HepG2 (cell line): ENCODE results near the gene EPB41L1. TPM values are rescaled to one million over a fixed set of nuclear protein-coding genes. Genes with fewer than 3 reads are reported as not detected.

ENCODE experiments used
- EEA1 ChIP-seq: sonication (generic); formaldehyde crosslinking; IDR thresholded peaks from 2 replicates; pipeline ENCODE4 v1.5.1; 2020; ENCODE audit warnings: mild to moderate bottlenecking, missing genetic modification reagents, borderline replicate concordance
- HCFC1 ChIP-seq: fragments of 150-350 bp; IDR thresholded peaks from 2 replicates; pipeline ENCODE4 v1.6.1; 2014; ENCODE audit warnings: low read depth, low read length
- HNRNPL ChIP-seq: fragments of 200-400 bp; formaldehyde crosslinking; IDR thresholded peaks from 2 replicates; pipeline ENCODE4 v1.6.1; 2017; ENCODE audit warnings: mild to moderate bottlenecking, low read depth, low read length
- MXD1 ChIP-seq: sonication (generic); formaldehyde crosslinking; IDR thresholded peaks from 2 replicates; pipeline ENCODE4 v1.4.0; 2020; ENCODE audit warnings: mild to moderate bottlenecking, missing genetic modification reagents
- NFAT5 ChIP-seq: sonication (generic); formaldehyde crosslinking; IDR thresholded peaks from 2 replicates; pipeline ENCODE4 v1.4.0; 2020; ENCODE audit warnings: missing genetic modification reagents
- NFKBIZ ChIP-seq: IDR thresholded peaks from 2 replicates; pipeline ENCODE4 v1.6.1; 2018; ENCODE audit warnings: missing genetic modification reagents, missing compliant biosample characterization
- NFRKB ChIP-seq: fragments of 450-650 bp; IDR thresholded peaks from 2 replicates; pipeline ENCODE4 v1.6.1; 2017
- ZBTB46 ChIP-seq: sonication (generic); formaldehyde crosslinking; IDR thresholded peaks from 2 replicates; pipeline ENCODE4 v1.4.0; 2020; ENCODE audit warnings: mild to moderate bottlenecking, missing genetic modification reagents, borderline replicate concordance
- ZBTB7A ChIP-seq: sonication (generic); formaldehyde crosslinking; IDR thresholded peaks from 2 replicates; pipeline ENCODE4 v1.8.0; 2022; ENCODE audit warnings: mild to moderate bottlenecking, missing genetic modification reagents
- ZMAT3 ChIP-seq: sonication (generic); formaldehyde crosslinking; conservative IDR thresholded peaks from 2 replicates; pipeline ENCODE4 v1.7.0; 2021; ENCODE audit warnings: missing genetic modification reagents
- ZNF10 ChIP-seq: sonication (generic); formaldehyde crosslinking; IDR thresholded peaks from 2 replicates; pipeline ENCODE4 v1.4.0; 2020; ENCODE audit warnings: mild to moderate bottlenecking, low read depth, missing genetic modification reagents, borderline replicate concordance
- ZNF335 ChIP-seq: sonication (generic); formaldehyde crosslinking; IDR thresholded peaks from 2 replicates; pipeline ENCODE4 v1.4.0; 2020; ENCODE audit warnings: missing genetic modification reagents
- ZNF558 ChIP-seq: sonication (generic); formaldehyde crosslinking; IDR thresholded peaks from 2 replicates; pipeline ENCODE4 v1.9.0; 2022; ENCODE audit warnings: mild to moderate bottlenecking, missing genetic modification reagents, borderline replicate concordance
- ZNF577 ChIP-seq: sonication (generic); formaldehyde crosslinking; IDR thresholded peaks from 2 replicates; pipeline ENCODE4 v1.4.0; 2020; ENCODE audit warnings: mild to moderate bottlenecking, low read depth, missing genetic modification reagents, borderline replicate concordance
- ZNF605 ChIP-seq: sonication (generic); formaldehyde crosslinking; IDR thresholded peaks from 2 replicates; pipeline ENCODE4 v1.8.0; 2022; ENCODE audit warnings: mild to moderate bottlenecking, missing genetic modification reagents
- ZNF761 ChIP-seq: sonication (generic); formaldehyde crosslinking; conservative IDR thresholded peaks from 2 replicates; pipeline ENCODE4 v1.4.0; 2020; ENCODE audit warnings: mild to moderate bottlenecking, missing genetic modification reagents
- ZNF768 ChIP-seq: sonication (generic); formaldehyde crosslinking; IDR thresholded peaks from 2 replicates; pipeline ENCODE4 v1.4.0; 2020; ENCODE audit warnings: missing genetic modification reagents
- ZNF883 ChIP-seq: sonication (generic); formaldehyde crosslinking; IDR thresholded peaks from 2 replicates; pipeline ENCODE4 v1.5.1; 2020; ENCODE audit warnings: mild to moderate bottlenecking, missing genetic modification reagents; ENCODE audit errors: not compliant biosample characterization
- polyA plus RNA-seq, 8 experiments: library from polyadenylated mRNA; depleted of rRNA in 3 of 8; stranded (reverse) in 7 of 8; unstranded in 1 of 8; fragments of >200 nt; fragmentation: Illumina TruSeq in 4 of 8; extraction: Trizol in 4 of 8; gene quantifications; 2 replicates each; pipeline versions ENCODE4 v1.2.1 to v1.2.3, GENCODE V29; 2011 to 2016; ENCODE audit warnings: low read depth in 4 of 8, missing spikeins in 1 of 8, mixed read lengths in 1 of 8; ENCODE audit not compliant: insufficient read depth in 1 of 8
- total RNA-seq, 5 experiments: library from RNA; depleted of rRNA; stranded (reverse); fragments of >200 nt; fragmentation: Illumina TruSeq; extraction: Trizol; gene quantifications; 2 replicates each; pipeline ENCODE4 v1.2.3, GENCODE V29; 2016; ENCODE audit warnings: low read depth in 1 of 5

The EPB41L1 gene
- total and polyA plus RNA-seq, 2 of the 13 experiments (the other 11 are each of a cell fraction or from before 2014, with no cell fraction given): 16.7 to 39.0 TPM

- TF ChIP-seq NFAT5 (CRISPR knock-in tag) (no peak), ZNF761 (0 out of 2 replicates have a peak, but pooled peaks have one; percentile 42), NFKBIZ (CRISPR knock-in tag) (peak; percentile 93), ZBTB7A (peak; percentile 69; the same call in 1 of the 2 replicates), ZNF10 (no peak), ZNF883 (CRISPR knock-in tag) (peak; percentile 90), NFRKB (no peak), HCFC1 (no peak), ZNF768 (CRISPR knock-in tag) (no peak), MXD1 (CRISPR knock-in tag) (no peak), ZNF335 (CRISPR knock-in tag) (no peak; the same call in 1 of the 2 replicates), ZMAT3 (CRISPR knock-in tag) (peak; percentile 98), HNRNPL (no peak), ZNF558 (no peak), ZNF577 (no peak), ZBTB46 (CRISPR knock-in tag) (no peak), ZNF605 (CRISPR knock-in tag) (peak; percentile 50), EEA1 (CRISPR knock-in tag) (0 out of 2 replicates have a peak, but pooled peaks have one; percentile 14)
These were observed 28.8 kb downstream of the EPB41L1 start (continued) for GRCh38 chr20:36183155-36183944.
